ENCODE measurements around the gene SPATA25.

DNA sequence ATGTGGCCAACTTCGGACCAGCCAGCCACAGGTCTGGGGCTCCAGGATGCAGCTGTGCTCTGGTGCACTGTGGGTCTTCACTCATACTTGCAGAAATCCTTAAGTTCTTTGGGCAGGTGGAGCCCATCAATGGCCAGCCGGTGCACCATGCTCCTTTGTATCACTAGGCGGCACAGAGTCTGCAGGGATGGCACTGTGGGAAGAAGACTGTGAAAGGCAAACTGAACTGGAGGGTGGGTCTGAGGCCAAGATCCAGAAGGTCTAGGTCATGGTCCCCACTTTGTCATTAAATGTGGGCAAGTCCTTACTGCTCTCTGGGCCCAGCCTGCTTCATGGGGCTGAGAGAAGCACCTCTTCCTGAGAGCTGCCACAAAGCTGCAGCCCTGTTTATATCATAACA is 1.3 kb upstream of the SPATA25 start:
- TF ChIP-seq, protein P1, sequence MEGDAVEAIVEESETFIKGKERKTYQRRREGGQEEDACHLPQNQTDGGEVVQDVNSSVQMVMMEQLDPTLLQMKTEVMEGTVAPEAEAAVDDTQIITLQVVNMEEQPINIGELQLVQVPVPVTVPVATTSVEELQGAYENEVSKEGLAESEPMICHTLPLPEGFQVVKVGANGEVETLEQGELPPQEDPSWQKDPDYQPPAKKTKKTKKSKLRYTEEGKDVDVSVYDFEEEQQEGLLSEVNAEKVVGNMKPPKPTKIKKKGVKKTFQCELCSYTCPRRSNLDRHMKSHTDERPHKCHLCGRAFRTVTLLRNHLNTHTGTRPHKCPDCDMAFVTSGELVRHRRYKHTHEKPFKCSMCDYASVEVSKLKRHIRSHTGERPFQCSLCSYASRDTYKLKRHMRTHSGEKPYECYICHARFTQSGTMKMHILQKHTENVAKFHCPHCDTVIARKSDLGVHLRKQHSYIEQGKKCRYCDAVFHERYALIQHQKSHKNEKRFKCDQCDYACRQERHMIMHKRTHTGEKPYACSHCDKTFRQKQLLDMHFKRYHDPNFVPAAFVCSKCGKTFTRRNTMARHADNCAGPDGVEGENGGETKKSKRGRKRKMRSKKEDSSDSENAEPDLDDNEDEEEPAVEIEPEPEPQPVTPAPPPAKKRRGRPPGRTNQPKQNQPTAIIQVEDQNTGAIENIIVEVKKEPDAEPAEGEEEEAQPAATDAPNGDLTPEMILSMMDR (IDR thresholded peaks at IDR 0.05), result no peak
- TF ChIP-seq POLR2AphosphoS5 (IDR thresholded peaks at IDR 0.05) (no peak), POLR2A (IDR thresholded peaks at IDR 0.05) (no peak)
